ENCODE results near the gene ABCG5.

Gene ABCG5

DNA sequence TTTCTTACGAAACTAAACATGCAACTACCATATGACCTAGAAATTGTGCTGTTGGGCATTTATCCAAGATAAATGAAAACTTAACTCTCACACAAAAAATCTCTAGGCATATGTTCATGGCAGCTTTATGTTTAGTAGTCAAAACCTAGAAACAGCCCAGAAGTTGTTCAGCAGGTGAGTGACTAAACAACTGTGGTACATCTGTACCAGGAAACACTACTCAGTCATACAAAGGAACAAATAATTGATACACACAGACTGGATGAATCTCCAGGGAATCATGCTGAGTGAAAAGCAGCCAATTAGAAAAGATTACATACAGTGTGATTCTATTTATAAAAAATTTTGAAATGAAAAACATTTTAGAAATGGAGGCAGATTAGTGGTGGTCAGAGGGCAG lies 35.5 kb downstream of the ABCG5 start:
- no peak for DNase-seq

DNA sequence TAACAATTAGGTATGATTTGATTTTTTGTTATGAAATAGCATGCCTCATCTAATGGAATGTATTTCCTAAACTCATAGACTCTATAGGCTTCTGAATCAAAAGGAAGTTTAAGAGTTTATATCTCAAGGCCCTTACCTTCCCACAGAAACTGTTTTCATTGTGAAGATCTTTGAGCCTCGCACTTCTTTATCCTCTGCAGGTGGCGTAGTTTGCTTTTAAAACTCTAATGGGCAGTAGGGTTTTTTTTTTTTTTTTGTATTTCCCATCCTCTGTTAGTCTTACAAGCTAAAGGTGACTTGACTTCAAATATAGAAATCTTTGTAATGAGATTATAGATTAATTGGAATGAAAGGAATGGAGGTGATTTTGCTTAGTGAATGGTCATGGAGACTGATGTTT lies 36.5 kb downstream of the ABCG5 start:
- DNase-seq, result no peak

DNA sequence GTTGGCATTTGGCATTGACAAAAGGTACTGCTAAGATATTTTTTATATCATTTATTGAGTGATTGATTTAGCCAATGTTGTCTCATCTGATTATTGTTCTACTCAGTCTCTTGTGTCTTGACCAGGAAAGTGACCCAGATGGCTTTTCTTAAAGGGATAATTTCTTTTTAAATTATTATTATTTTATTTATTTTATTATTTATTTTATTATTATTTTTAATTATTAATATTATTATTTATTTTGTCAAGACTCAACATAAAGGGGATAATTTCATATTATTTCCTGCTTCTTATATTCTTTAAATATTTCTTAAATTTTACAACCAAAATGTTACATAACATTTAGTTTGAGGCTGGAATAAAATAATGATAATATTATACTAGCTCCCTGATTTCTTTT lies 37.7 kb downstream of the ABCG5 start:
- DNase-seq, result no peak

DNA sequence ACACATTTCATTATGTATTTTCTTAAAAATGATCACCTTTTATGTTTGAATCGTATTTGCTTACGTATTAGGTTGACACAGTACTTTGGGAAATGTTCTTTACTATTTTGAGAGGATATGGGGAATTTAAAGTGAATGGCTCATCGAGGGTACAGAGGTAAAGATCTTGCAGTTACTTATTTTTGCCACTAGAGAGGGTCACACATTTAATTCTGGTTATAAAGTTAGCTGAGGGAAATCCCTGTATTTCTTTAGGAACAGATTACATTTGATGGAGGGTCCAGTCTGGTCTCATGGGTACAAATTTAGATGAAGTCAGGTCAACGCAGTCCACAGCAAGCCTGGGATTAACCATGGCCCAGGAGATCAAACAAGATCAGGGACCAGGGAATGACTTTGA lies 40.3 kb downstream of the ABCG5 start:
- DNase-seq, result peak; percentile 26

DNA sequence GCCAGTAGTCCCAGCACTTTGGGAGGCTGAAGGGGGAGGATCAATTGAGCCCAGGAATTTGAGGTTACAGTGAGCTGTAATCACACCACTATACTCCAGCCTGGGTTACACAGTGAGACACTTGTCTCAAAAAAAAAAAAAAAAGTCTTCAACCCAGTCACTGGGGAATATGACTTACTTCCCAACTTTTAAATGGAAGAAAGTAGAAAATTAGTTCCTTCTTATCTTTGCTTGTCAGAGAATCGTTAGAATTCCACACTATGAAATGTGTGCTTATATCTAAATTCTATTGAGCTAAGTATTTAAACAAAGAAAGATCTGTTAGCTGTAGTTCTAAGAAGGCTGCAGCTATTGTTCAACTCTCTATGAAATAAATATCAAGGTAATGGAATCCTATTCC lies 42.4 kb downstream of the ABCG5 start:
- DNase-seq, result no peak

DNA sequence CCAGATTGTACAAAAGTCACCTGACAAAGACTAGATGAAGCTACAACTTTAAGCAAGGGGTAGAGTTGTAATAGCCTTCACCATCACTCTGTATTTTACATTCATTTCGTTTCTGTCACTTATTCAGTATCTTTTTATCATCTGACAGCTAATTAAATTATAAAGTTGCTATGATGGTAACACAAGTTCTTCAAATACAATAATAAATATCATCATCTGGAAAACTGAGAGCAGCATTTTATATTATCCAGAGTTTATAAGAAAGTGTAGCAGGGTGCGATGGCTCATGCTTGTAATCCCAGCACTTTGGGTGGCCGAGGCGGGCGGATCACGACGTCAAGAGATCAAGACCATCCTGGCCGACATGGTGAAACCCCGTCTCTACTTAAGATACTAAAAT lies 43.7 kb downstream of the ABCG5 start:
- DNase-seq, result no peak

DNA sequence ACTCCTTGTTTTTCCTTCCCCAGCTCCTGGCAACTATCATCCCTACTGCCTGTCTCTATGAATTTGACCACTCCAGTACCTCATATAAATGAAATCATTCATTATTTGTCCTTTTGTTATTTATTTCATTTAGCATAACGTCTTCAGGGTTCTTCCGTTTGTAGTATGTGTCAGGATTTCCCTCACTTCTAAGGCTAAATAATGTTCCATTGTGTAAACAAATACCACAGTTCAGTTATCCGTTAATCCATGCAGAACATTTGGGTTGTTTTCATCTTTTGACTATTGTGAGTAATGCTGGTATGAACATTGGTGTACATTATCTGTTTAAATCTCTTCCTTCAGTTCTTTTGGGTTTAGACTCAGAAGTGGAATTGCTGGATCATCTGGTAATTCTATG lies 46.0 kb downstream of the ABCG5 start:
- no peak for DNase-seq

DNA sequence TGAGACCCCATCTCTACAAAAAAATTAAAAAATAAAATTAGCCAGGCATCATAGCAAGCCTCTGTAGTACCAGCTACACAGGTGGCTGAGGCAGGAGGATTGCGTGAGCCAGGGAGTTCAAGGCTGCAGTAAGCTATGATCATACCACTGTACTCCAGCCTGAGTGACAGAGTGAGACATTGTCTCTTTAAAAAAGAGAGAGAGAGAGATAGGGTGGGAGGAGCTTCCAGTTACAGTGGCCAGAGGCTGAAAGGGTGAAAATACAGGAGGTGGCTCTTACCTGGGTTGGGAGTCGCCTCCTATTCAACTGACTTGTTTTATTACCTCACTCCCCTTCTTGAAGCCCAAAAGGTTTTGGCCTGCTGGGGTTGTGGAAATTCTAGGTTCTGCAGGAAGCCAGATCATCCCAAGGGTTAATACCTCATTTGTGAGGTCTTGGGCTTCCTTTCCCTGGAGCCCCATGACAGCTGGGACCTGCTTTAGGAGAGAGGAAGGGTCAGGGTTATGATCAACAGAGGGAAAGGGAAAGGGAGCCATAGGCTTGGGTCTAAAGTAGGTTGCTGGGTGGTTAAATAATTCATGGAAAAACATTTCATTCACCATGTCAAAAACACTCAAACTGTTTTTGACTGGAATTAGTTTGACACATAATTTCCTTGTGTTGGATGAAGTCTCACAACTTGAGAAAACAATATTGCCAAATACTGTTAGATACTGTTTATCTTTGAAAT lies 47.4 kb downstream of the ABCG5 start:
- DNase-seq, result no peak

DNA sequence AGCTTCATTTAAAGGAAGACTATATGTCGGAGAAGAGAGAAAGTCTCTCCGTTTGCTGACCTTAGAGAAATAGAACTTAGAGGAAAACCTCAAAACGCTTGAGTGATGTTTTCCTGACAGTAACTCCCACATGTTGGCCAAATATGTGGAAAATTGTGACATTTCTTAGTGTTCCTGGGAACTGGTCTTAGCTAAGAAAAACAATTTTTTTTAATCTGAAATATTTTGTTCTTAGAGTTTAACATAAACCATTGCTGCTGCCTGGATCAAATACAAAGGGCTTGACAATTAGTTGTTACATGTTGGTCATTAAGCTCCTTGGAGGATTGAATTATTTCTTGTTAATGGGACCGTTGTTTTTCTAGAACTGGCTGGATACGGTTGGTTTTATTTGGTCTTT lies 48.5 kb downstream of the ABCG5 start:
- no peak for DNase-seq

DNA sequence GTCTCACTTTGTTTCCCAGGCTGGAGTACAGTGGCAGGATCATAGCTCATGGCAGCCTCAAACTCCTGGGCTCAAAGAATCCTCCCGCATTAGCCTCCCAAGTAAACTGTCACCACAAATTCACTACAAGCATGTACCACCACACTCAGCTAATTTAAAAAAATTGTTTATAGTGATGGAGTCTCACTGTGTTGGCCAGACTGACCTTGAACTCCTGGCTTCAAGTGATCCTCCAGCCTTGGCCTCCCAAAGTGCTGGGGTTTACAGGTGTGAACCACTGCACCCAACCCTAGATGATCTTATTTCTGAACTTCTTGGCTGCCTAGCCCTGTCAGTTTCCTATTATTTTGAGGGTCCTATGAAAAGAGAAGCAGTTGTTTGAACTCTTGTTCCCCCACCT lies 50.0 kb downstream of the ABCG5 start:
- no peak for DNase-seq

DNA sequence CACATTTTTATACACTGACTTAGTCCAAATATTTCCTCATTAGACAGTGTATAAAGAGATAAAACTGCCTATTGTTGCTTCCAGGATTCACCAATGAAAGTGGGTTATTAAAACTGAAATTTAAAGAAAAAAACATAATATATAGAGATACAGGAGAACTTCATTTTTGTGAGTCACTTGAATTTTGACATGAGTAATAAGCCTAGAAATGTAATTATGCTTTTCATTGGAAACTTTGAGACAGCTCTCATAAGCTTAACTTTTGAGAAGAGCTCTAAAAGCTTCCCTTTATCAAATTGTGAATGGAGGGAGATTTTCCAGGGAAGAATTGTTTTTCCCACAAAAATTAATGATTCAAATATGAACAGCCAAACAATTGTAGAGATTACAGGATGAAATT lies 50.7 kb downstream of the ABCG5 start:
- DNase-seq, result no peak

DNA sequence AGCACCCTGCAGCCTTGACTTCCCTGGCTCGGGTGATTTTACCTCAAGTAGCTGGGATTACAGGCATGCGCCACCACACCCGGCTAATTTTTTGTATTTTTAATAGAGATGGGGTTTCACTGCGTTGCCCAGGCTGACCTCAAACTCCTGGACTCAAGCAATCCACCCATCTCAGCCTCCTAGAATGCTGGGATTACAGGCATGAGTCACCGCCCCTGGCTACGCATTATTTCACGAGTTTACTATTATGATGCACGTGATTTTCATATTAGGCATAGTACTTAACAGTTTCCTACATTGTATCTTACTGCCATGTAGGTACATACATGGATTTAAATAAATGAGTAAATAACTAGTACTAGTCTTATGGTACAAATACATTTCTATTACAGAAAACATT lies 60.4 kb downstream of the ABCG5 start:
- no peak for DNase-seq

DNA sequence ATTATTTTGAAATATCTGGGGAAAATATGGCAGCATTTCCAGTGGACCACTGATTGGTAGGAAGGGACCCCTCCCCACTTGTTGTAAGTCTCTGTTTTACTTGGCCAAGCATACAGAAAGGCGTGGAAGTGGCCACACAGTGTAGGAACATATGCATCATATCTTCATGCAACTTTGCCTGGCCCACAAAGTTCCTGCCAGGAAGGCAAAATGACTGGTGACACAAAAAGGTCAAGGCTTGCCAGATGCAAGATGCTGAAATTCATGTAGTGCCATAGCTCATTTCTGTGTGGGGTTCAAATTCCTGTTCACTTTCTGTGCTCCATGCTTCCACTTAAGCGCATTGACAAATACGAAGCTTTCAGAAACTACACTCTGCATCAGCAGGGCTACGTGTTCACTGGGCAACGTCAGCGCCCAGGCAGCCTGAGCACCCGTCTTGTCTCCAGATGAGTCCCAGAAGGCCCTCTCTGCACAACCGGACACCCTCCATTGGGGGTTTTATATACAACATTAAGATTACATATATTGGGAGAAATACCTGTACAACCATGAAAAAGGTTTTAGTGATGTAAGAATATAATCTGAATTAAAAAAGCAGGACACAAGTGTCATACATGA lies 61.2 kb downstream of the ABCG5 start:
- DNase-seq, result no peak

DNA sequence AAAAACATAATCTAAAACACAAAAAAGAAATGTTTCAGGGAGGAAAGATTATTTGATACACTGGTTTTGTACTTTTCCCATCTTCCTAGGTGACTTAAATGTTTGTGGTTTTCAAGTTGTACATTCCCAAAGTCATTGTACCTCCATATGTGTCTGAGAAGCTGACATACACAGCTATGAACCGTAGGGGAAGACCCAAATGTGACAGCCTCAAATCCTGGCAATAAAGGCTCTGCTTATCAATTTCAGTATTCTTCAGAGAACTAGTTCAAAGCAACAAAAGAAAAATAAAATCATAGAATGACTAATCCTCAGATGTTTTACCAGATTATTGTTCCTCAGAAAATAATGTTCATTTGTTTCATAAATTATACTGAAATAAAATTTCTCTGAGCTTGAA lies 62.3 kb downstream of the ABCG5 start:
- no peak for DNase-seq

DNA sequence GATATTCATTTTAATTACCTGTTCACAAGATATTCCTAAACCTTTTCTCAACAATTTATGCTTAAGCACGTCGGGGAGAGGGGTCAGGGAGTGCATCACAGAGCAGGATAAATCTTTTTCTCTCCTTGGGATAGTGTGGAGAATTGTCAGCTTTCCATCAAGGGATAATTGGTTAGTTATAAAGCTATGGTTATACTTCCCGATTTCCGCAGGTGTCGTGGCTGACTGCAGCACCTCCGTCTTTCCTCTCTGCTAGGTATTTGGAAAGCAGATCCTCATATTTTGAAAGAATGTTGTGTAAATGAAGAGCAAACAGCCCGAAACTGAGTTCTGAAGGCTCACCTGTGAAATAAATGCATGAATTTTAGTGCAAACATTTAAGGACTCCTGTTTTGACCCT lies 64.0 kb downstream of the ABCG5 start:
- no peak for DNase-seq

DNA sequence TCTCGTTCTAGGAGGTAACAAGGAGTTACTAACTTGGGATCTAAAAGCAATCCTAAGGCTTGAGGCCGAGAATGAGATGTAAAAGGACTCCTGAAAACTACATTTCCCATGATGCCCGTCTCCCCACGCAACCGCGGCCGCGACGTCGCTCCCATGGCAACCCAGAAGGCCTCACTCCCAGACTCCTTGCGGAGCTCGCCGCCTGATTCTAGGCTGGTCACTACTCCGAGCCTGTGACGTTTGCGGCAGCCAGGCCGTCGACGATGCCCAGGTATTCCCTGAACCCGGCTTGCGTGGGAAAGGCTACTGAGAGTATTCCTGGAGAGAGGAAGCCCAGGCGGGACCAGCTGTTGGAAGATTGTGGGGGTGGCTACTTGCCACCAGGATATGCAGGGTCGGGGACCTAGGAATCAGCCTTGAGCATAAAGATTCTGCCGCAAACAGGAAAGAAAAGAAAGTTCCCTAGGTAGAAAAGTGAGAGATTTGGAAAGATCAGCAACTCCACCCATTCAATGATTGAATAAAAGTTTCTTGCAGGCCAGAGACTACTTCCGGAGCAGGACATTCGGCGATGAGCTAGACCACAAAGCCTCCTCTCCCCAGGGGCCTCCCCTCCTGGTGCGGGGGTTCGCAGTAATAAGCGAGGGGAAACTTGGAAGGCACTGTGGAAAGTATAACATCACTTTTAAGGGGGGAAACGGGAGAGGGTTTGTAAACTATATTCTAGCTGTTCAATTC lies 64.6 kb downstream of the ABCG5 start, which contains the start of gene DYNC2LI1:
Gene DYNC2LI1, plus strand, starts transcription at position 164 of the 738 bp plus-strand sequence. Its CDS starts 100 bp downstream, at position 264.
- peak; percentile 95 for DNase-seq

DNA sequence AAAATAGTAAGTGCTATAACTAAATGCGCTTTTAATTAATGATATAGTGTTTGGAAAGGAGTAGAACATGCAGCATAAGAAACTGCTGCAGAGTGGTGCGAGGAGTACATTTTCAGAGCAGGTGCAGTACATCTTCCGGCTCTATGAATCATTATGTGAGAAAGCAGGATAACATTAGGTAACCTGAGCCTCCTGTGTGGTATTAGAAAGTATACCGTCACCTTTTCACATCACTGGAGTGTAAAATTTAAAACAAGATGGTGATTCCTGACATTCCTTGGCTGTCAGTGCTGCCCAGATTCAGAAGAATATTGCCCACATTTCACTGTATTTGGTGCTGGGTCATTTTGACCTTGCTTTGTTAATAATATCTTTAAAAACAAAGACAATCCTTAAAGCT lies 72.6 kb downstream of the ABCG5 start:
- DNase-seq, result no peak

DNA sequence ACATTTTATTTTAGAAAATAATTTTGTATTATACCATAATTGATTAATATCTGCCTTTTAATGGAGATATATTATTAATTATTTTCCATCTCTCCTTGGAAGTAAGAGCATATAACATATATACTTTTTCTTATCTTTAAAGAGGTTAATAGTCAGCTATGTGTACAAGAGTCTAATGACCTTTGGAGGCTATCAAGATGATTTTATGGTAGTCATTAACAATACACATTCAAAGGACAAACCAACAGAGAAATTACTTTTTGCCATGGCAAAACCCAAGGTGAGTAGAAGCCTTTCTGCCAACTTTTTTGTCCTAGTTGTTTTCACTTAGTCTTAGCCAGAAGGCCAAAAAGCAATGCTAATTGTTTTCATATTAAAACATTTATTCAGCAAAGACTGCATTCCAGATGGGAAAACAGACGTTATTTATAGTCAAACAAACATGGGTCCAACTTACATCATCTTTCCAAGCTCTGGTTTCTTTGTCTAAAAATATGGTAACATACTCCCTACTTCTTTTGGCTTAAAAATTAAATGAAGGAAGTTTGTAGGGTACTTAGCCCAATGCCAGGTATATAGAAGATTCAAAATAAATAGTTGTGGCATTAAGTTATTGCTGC lies 74.4 kb downstream of the ABCG5 start:
- no peak for DNase-seq

DNA sequence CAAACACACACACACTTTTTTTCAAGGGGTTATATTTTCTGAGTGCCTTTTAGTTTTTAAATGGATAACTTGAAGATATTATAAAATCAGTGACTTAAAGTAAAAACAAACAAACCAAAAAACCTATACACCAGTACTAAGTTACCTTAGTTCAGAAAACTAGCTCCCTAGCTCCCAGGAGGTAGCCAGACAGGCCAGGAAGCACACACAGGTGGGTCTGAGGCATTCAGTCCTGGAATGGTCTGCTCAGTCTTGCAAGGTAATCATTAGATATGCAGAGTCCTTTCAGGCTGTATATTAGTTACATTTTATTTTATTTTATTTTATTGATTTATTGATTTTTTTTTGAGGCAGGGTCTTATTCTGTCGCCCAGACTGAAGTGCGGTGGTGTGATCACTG lies 75.5 kb downstream of the ABCG5 start:
- DNase-seq, result no peak
